Left lobe of liver (tissue), 2 donors: ENCODE results near the gene ADRM1. TPM values are rescaled to one million over a fixed set of nuclear protein-coding genes. Genes with fewer than 3 reads are reported as not detected.

Experiments
- ATAC-seq: fragments of 200-7000 bp; cut with Tn5 transposase; one replicate; pipeline ENCODE4 v1.9.1; 2020; ENCODE audit warnings: mild to moderate bottlenecking, moderate library complexity
- DNase-seq: peaks from one replicate; pipeline ENCODE4 v3.0.0-alpha.2; 2020; ENCODE audit warnings: low spot score
- total RNA-seq: library from RNA; stranded (reverse); gene quantifications from one replicate; pipeline ENCODE4 v1.2.1, GENCODE V29; 2021
- donor health status: DM: no; HTN: no; CAD: no; lungs with moderate emphysema.
- donor health status: DM: no; HTN: yes; CAD: no.

Gene ADRM1
- total RNA-seq, 1 donor from 2014 or later, result 61.0 TPM

- ATAC-seq, result peak; percentile 58
- no peak for DNase-seq
Observed at GRCh38 chr20:62297449-62298227, 5.2 kb upstream of the ADRM1 start.

- ATAC-seq, result no peak
- DNase-seq, result no peak
Observed at GRCh38 chr20:62298577-62299249, 4.1 kb upstream of the ADRM1 start.

- no peak for ATAC-seq
Observed at GRCh38 chr20:62299666-62300236, 3.0 kb upstream of the ADRM1 start.

GRCh38 chr20:62300319-62300718 is 2.5 kb upstream of the ADRM1 start:
- DNase-seq (no peak), ATAC-seq (no peak)

More at GRCh38 chr20:62299666-62300236, 3.0 kb upstream of the ADRM1 start:
- DNase-seq, result no peak

GRCh38 chr20:62301111-62301668 is 1.6 kb upstream of the ADRM1 start:
- ATAC-seq, result no peak
- DNase-seq, result no peak

- ATAC-seq (peak; percentile 57), DNase-seq (peak; percentile 93)
Observed at GRCh38 chr20:62301773-62302340, 940 bp upstream of the ADRM1 start.

- ATAC-seq (no peak), DNase-seq (no peak)
Observed at GRCh38 chr20:62303062-62303339, 204 bp downstream of the ADRM1 start.

- peak; percentile 25 for ATAC-seq
- DNase-seq, result peak; percentile 73
Observed at GRCh38 chr20:62303340-62304226, 786 bp downstream of the ADRM1 start.

GRCh38 chr20:62304331-62305148 is 1.7 kb downstream of the ADRM1 start:
- ATAC-seq, result no peak
- no peak for DNase-seq

GRCh38 chr20:62305149-62305764 is 2.5 kb downstream of the ADRM1 start:
- ATAC-seq, result peak; percentile 30
- peak; percentile 86 for DNase-seq

- DNase-seq (no peak), ATAC-seq (no peak)
Observed at GRCh38 chr20:62305765-62306413, 3.1 kb downstream of the ADRM1 start.

- ATAC-seq (no peak), DNase-seq (no peak)
Observed at GRCh38 chr20:62306414-62307187, 3.8 kb downstream of the ADRM1 start.

- DNase-seq (no peak), ATAC-seq (no peak)
Observed at GRCh38 chr20:62307226-62308101, 4.7 kb downstream of the ADRM1 start.

GRCh38 chr20:62308102-62308822 is 5.5 kb downstream of the ADRM1 start:
- ATAC-seq, result peak; percentile 15
- no peak for DNase-seq

GRCh38 chr20:62309198-62309944 is 6.6 kb downstream of the ADRM1 start:
- ATAC-seq (no peak), DNase-seq (no peak)
